ENCODE measurements around the gene SLC37A4.

The SLC37A4 gene

DNA sequence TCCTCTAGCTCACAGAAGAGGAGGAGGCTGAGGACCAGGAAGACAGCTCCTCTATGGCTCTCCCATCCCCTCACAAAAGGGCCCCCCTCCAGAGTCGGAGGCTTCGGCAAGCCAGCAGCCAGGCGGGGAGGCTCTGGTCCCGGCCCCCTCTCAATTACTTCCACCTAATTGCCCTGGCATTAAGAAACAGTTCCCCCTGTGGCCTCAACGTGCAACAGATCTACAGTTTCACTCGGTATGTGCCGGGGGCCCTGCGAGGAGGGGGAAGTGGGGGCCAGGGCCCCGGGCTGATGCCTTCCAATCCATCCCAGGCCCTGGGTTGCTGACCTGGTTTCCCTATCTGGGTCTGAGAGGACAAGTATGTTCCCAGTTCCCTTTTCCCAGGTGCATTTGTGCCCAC lies 51.2 kb downstream of the SLC37A4 start:
- TF ChIP-seq MYC (IDR thresholded peaks at IDR 0.05; ENCODE audit: low read depth, low read length): no peak
- TF ChIP-seq, protein P1, sequence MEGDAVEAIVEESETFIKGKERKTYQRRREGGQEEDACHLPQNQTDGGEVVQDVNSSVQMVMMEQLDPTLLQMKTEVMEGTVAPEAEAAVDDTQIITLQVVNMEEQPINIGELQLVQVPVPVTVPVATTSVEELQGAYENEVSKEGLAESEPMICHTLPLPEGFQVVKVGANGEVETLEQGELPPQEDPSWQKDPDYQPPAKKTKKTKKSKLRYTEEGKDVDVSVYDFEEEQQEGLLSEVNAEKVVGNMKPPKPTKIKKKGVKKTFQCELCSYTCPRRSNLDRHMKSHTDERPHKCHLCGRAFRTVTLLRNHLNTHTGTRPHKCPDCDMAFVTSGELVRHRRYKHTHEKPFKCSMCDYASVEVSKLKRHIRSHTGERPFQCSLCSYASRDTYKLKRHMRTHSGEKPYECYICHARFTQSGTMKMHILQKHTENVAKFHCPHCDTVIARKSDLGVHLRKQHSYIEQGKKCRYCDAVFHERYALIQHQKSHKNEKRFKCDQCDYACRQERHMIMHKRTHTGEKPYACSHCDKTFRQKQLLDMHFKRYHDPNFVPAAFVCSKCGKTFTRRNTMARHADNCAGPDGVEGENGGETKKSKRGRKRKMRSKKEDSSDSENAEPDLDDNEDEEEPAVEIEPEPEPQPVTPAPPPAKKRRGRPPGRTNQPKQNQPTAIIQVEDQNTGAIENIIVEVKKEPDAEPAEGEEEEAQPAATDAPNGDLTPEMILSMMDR (IDR thresholded peaks at IDR 0.05; ENCODE audit: low read depth, low read length): no peak
- TF ChIP-seq, protein P2, sequence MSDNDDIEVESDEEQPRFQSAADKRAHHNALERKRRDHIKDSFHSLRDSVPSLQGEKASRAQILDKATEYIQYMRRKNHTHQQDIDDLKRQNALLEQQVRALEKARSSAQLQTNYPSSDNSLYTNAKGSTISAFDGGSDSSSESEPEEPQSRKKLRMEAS (IDR thresholded peaks at IDR 0.05; ENCODE audit: low read depth, low read length): no peak
- no peak for TF ChIP-seq POLR2A (IDR thresholded peaks at IDR 0.05; ENCODE audit: extremely low read depth, insufficient read length)
- no peak overlapping the region for H3K4me3 ChIP-seq (ENCODE audit: low read depth, low read length)
- no peak for DNase-seq (ENCODE audit: low read depth)

DNA sequence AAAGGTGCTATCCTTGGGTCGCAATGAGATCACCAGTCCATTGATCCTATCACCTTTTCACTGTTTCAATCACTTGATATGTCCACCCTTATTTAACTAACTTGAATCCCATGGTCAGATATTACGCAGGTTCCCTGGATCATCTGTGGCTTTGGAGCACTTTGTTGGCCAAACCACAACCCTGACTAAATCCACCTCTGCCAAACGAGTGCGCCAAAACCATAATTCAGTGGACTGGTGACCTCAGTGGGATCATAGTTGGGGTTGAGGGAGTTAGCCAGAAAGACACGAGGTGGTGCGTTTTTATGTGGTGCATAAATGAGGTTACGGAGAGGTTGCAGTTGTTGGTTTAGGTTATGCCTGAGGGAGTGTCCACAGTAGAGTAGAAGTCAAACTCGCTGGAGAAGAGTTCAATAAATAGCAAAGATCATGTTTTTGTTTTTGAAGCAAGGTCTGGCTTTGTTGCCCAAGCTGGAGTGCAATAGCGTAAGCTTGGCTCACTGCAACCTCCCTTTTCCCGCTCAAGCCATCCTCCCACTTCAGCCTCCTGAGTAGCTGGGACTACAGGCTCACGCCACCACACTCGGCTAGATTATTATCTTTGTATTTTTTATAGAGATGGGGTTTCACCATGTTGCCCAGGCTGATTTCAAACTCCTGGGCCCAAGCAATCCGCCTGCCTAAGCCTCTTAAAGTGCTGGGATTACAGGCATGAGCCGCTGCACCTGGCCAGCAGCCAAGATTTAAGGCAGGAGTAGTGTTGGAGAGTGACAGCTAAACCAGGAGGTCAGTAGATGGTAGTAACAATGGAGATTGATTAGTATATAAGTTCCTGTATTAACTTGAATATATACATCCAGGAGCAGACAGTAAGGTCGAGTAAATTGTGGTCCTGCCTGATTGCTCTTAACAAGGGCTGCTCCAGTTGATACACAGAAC lies 54.6 kb downstream of the SLC37A4 start:
- TF ChIP-seq, protein P1 (IDR thresholded peaks at IDR 0.05; ENCODE audit: low read depth, low read length): no peak
- TF ChIP-seq MYC (IDR thresholded peaks at IDR 0.05; ENCODE audit: low read depth, low read length) (no peak), POLR2A (IDR thresholded peaks at IDR 0.05; ENCODE audit: extremely low read depth, insufficient read length) (no peak)
- TF ChIP-seq, protein P2 (IDR thresholded peaks at IDR 0.05; ENCODE audit: low read depth, low read length): no peak
- H3K4me3 ChIP-seq (ENCODE audit: low read depth, low read length): no peak overlapping the region
- DNase-seq (ENCODE audit: low read depth): no peak
